Stimulated activated naive CD8-positive, alpha-beta T cell treated with anti-CD3 and anti-CD28 coated beads, Interleukin-15, amount 100 ng/mL, for 72 hours (primary cell): ENCODE measurements around the gene VRK2.
"Not testable (repeated sequence)": the region's sequence is repeated elsewhere in the genome, so short reads cannot be mapped to it uniquely, and the experiment has no call there.

Source experiments
- ATAC-seq: fragments of 150-1000 bp; cut with Tn5 transposase; 2 replicates; pipeline ENCODE4 v1.10.0; 2021; ENCODE audit warnings: mild to moderate bottlenecking, moderate library complexity
- DNase-seq, 2 donors: peaks; one replicate each; pipeline ENCODE4 v3.0.0; 2021 to 2022
- H3K27ac Mint-ChIP-seq, 2 donors: one replicate each; pipeline ENCODE4 v1.8.0; 2022; ENCODE audit warnings: mild to moderate bottlenecking in 2 of 2, mixed read lengths in 2 of 2, moderate library complexity in 2 of 2
- H3K27me3 Mint-ChIP-seq: one replicate; pipeline ENCODE4 v1.8.0; 2022; ENCODE audit warnings: mixed read lengths
- H3K4me1 Mint-ChIP-seq: one replicate; pipeline ENCODE4 v1.8.0; 2022; ENCODE audit warnings: mild to moderate bottlenecking, mixed read lengths
- H3K4me3 Mint-ChIP-seq, 2 donors: one replicate each; pipeline ENCODE4 v1.8.0; 2022; ENCODE audit warnings: mild to moderate bottlenecking in 2 of 2, mixed read lengths in 2 of 2, moderate library complexity in 1 of 2
- H3K9me3 Mint-ChIP-seq, 2 donors: one replicate each; pipeline ENCODE4 v1.8.0; 2022; ENCODE audit warnings: mixed read lengths in 2 of 2

VRK2 gene

DNA sequence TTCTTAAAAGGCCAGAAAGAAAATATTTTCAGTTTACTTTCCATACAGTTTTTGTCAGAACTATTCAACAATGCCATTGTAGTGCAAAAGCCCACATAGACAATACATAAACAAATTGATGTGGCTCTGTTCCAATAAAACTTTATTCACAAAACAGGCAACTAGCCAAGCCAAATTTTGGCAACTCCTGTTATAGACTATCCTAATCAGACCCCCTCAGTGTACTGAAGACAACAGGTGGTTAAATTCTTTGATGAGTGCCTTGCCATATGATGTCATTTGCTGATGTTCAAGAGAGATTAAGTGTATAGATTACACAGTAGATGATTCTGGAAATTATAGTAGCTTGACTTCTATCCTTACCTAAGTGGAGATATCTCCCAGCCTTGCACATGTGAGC is 111.1 kb downstream of the VRK2 start:
- Mint-ChIP-seq H3K4me3 (no peak overlapping the region), H3K9me3 (no peaks in the 10 kb centered on the region), H3K4me1 (no peaks in the 10 kb centered on the region), H3K27ac (no peak overlapping the region), H3K27me3 (no peaks in the 10 kb centered on the region)
- ATAC-seq, result no peak
- DNase-seq, result no peak

GRCh38 chr2:58158481-58158880 is 111.9 kb downstream of the VRK2 start:
- no peak overlapping the region for H3K27ac Mint-ChIP-seq
- DNase-seq, result no peak

DNA sequence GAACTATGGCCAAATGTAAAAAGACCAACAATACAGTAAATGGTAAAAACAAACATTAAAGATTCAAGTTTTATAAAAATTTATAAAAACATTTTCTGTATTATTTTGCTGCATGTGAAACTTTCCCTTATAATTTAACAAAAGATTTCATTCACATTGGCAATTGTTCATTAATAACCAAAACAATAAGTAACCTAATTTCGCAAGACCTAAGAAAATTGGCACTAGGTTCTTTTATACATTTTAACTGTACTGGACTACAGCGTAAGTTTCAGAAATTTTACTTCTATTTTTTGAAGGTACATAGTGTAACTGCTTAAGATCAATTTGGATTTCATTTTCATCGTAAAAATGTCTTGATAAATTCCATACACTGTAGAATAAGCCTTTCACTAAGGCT is 117.3 kb downstream of the VRK2 start:
- ATAC-seq (no peak), DNase-seq (no peak)
- Mint-ChIP-seq H3K27me3 (no peaks in the 10 kb centered on the region), H3K9me3 (no peaks in the 10 kb centered on the region), H3K4me1 (no peaks in the 10 kb centered on the region), H3K4me3 (no peak overlapping the region), H3K27ac (no peak overlapping the region)

More at GRCh38 chr2:58158481-58158880, 111.9 kb downstream of the VRK2 start:
- no peak for ATAC-seq
- H3K4me1 Mint-ChIP-seq, result no peaks in the 10 kb centered on the region
- no peaks in the 10 kb centered on the region for H3K27me3 Mint-ChIP-seq
- no peak overlapping the region for H3K4me3 Mint-ChIP-seq
- H3K9me3 Mint-ChIP-seq, result no peaks in the 10 kb centered on the region

DNA sequence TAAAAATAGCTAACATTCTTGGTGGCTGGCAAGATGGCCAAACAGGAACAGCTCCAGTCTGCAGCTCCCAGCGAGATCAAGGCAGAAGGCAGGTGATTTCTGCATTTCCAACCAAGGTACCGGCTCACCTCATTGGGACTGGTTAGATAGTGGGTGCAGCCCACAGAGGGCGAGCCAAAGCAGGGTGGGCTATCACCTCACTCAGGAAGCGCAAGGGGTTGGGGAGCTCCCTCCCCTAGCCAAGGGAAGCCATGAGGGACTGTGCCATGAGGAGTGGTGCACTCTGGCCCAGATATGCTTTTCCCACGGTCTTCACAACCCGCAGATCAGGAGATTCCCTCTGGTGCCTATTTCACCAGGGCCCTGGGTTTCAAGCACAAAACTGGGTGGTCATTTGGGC is 121.5 kb downstream of the VRK2 start:
- not testable (repeated sequence) for H3K4me1 Mint-ChIP-seq, H3K4me3 Mint-ChIP-seq, DNase-seq, ATAC-seq, H3K27me3 Mint-ChIP-seq
- peaks cover 24 to 26% of the 10 kb centered on the region in 2 donors for H3K9me3 Mint-ChIP-seq
- H3K27ac Mint-ChIP-seq, result peak overlapping the region in 1 of 2 donors; percentile 12

- H3K27me3 Mint-ChIP-seq, DNase-seq, H3K27ac Mint-ChIP-seq, H3K4me1 Mint-ChIP-seq, H3K4me3 Mint-ChIP-seq, ATAC-seq: not testable (repeated sequence)
- peaks cover 34 to 38% of the 10 kb centered on the region in 2 donors for H3K9me3 Mint-ChIP-seq
Measured at GRCh38 chr2:58169845-58170244, 123.2 kb downstream of the VRK2 start.

- not testable (repeated sequence) for H3K4me3 Mint-ChIP-seq, H3K27me3 Mint-ChIP-seq, H3K27ac Mint-ChIP-seq, DNase-seq, H3K4me1 Mint-ChIP-seq, ATAC-seq
- H3K9me3 Mint-ChIP-seq, result peaks cover 34 to 39% of the 10 kb centered on the region in 2 donors
Measured at GRCh38 chr2:58170334-58170933, 123.8 kb downstream of the VRK2 start.

GRCh38 chr2:58171831-58172230 is 125.2 kb downstream of the VRK2 start:
- ATAC-seq, H3K4me3 Mint-ChIP-seq, H3K4me1 Mint-ChIP-seq, H3K27ac Mint-ChIP-seq, H3K27me3 Mint-ChIP-seq, DNase-seq: not testable (repeated sequence)
- peaks cover 34 to 39% of the 10 kb centered on the region in 2 donors for H3K9me3 Mint-ChIP-seq

- ATAC-seq, H3K27ac Mint-ChIP-seq, H3K4me1 Mint-ChIP-seq, H3K4me3 Mint-ChIP-seq, DNase-seq, H3K27me3 Mint-ChIP-seq: not testable (repeated sequence)
- H3K9me3 Mint-ChIP-seq, result peaks cover 12 to 30% of the 10 kb centered on the region in 2 donors
Measured at GRCh38 chr2:58177187-58177586, 130.6 kb downstream of the VRK2 start.

DNA sequence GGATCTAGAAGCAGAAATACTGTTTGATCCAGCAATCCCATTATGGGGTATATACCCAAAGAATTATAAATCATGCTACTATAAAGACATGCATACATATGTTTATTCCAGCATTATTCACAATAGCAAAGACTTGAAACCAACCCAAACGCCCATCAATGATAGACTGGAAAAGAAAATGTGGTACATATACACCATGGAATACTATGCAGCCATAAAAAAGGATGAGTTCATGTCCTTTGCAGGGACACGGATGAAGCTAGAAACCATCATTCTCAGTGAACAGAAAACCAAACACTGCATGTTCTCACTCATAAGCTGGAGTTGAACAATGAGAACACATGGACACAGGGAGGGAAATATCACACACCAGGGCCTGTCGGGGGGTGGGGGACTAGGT is 133.6 kb downstream of the VRK2 start:
- not testable (repeated sequence) for H3K27ac Mint-ChIP-seq, ATAC-seq, H3K9me3 Mint-ChIP-seq, H3K4me1 Mint-ChIP-seq, H3K27me3 Mint-ChIP-seq, H3K4me3 Mint-ChIP-seq, DNase-seq

GRCh38 chr2:58180635-58181034 is 134.0 kb downstream of the VRK2 start:
- Mint-ChIP-seq H3K4me1 (no peaks in the 10 kb centered on the region), H3K9me3 (peaks cover 0 to 7% of the 10 kb centered on the region in 2 donors), H3K27ac (no peak overlapping the region), H3K4me3 (no peak overlapping the region), H3K27me3 (no peaks in the 10 kb centered on the region)
- DNase-seq, result no peak
- ATAC-seq, result no peak

- H3K27ac Mint-ChIP-seq, result no peak overlapping the region
- no peak overlapping the region for H3K4me3 Mint-ChIP-seq
- ATAC-seq, result no peak
- DNase-seq, result no peak
- no peaks in the 10 kb centered on the region for H3K4me1 Mint-ChIP-seq
- peaks cover 0 to 7% of the 10 kb centered on the region in 2 donors for H3K9me3 Mint-ChIP-seq
- no peaks in the 10 kb centered on the region for H3K27me3 Mint-ChIP-seq
Measured at GRCh38 chr2:58182527-58182926, 135.9 kb downstream of the VRK2 start.

- no peak for DNase-seq
- Mint-ChIP-seq H3K27me3 (no peaks in the 10 kb centered on the region), H3K4me1 (no peaks in the 10 kb centered on the region), H3K9me3 (no peaks in the 10 kb centered on the region), H3K4me3 (no peak overlapping the region), H3K27ac (no peak overlapping the region)
- ATAC-seq, result no peak
Measured at GRCh38 chr2:58186501-58186900, 139.9 kb downstream of the VRK2 start.

GRCh38 chr2:58187022-58187421 is 140.4 kb downstream of the VRK2 start:
- not testable (repeated sequence) for H3K27me3 Mint-ChIP-seq, H3K4me3 Mint-ChIP-seq, H3K9me3 Mint-ChIP-seq, ATAC-seq, H3K27ac Mint-ChIP-seq, H3K4me1 Mint-ChIP-seq, DNase-seq

DNA sequence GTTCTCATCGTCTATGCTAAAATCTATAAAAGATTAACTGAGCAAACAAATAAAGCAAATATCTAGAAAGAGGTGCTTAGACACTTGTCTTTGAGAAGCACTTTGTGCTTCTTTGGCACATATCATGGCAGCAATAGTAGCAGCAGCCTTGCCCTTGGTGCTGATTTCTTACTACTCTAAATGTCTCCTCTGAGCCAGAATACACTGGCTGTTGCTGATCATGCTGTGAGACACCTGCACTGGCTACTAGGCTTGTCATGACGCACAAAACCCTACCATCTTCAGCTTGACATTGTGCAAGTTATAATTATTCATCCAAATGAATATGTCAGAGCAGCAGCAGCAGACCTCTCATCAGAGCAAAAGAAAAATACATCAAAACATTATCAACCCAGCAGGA is 147.9 kb downstream of the VRK2 start:
- no peak overlapping the region for H3K27ac Mint-ChIP-seq
- DNase-seq, result no peak
- no peak for ATAC-seq
- H3K9me3 Mint-ChIP-seq, result no peaks in the 10 kb centered on the region
- H3K27me3 Mint-ChIP-seq, result no peaks in the 10 kb centered on the region
- no peaks in the 10 kb centered on the region for H3K4me1 Mint-ChIP-seq
- no peak overlapping the region for H3K4me3 Mint-ChIP-seq

DNA sequence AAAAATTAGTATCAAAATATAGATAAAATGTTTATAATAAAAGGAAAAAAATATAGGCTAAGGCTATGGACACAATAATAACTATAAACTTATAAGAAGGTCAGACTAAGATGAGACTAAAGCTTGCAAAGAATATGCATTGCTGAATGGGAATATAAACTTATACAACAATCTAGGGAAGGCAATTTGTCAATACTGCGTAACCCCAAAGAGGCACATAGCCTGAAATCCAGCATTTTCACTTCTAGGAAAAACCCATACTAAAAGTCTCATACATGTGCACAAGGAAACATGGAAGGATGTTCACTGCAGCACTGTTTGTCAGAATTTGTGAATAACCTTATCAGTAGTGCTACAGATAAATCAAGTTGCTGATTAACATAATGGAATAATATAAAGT is 149.1 kb downstream of the VRK2 start:
- H3K4me1 Mint-ChIP-seq, result no peaks in the 10 kb centered on the region
- no peak overlapping the region for H3K27ac Mint-ChIP-seq
- ATAC-seq, result no peak
- no peak overlapping the region for H3K4me3 Mint-ChIP-seq
- H3K27me3 Mint-ChIP-seq, result no peaks in the 10 kb centered on the region
- DNase-seq, result no peak
- H3K9me3 Mint-ChIP-seq, result no peaks in the 10 kb centered on the region

DNA sequence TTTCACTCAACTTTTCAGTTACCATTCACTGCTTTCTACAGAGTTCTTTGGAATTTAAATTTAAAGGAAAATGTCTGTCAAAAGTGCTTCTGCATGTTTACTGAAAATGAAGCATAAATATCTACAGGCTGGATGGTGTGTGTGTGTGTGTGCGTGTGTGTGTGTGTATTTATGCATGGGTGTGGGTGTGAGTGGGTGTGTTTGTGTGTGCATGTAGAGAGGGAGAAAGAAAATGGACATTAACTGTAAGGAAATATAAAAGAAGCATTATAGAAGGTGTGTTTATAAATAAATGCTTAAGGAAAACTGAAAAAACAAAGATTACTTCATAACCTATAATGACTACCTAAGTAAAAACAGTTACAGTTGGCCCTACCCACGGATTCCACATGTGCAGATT is 151.3 kb downstream of the VRK2 start:
- no peak for DNase-seq
- no peak for ATAC-seq
- Mint-ChIP-seq H3K27me3 (no peaks in the 10 kb centered on the region), H3K27ac (no peak overlapping the region), H3K4me1 (no peaks in the 10 kb centered on the region), H3K9me3 (no peaks in the 10 kb centered on the region), H3K4me3 (no peak overlapping the region)

GRCh38 chr2:58202404-58202803 is 155.8 kb downstream of the VRK2 start:
- Mint-ChIP-seq H3K9me3 (no peaks in the 10 kb centered on the region), H3K27me3 (no peaks in the 10 kb centered on the region), H3K27ac (peak overlapping the region in 1 of 2 donors; percentile 48), H3K4me1 (no peaks in the 10 kb centered on the region), H3K4me3 (no peak overlapping the region)
- ATAC-seq (no peak), DNase-seq (no peak)
